IMR-90 (cell line): ENCODE measurements around the gene ACSS1. TPM values are rescaled to one million over a fixed set of nuclear protein-coding genes. Genes with fewer than 3 reads are reported as not detected.

Source experiments
- ATAC-seq: fragments of 200-7000 bp; cut with Tn5 transposase; 2 replicates; pipeline ENCODE4 v1.9.1; 2020; ENCODE audit warnings: low read depth, mild to moderate bottlenecking, moderate library complexity
- BruUV-seq: library from RNA; stranded (reverse); fragments of 400-500 nt; replicated peaks from 2 replicates; lab custom pipeline; 2021; lab: Mats Ljungman, UMichigan
- CTCF ChIA-PET: fragments of 300-600 bp; formaldehyde crosslinking; extraction: SDS; loops from one replicate; lab custom pipeline; 2021; ENCODE audit warnings: antibody characterized with exemption; lab: Yijun Ruan, JAX
- POLR2A ChIA-PET: fragments of 300-600 bp; sonication (Branson Sonifier 250); formaldehyde crosslinking; loops from one replicate; lab custom pipeline; 2022; ENCODE audit warnings: antibody characterized with exemption; ENCODE audit not compliant: unreplicated experiment; lab: Charles Lee
- DNase-seq: peaks from one replicate; pipeline ENCODE4 v3.0.0; 2013
- H2AFZ ChIP-seq: replicated peaks from 2 replicates; pipeline ENCODE3; 2013; ENCODE audit warnings: low read length, mild to moderate bottlenecking; ENCODE audit not compliant: poor library complexity
- H2AK5ac ChIP-seq: 2 replicates; pipeline ENCODE4 v1.6.1; 2013; ENCODE audit warnings: low read depth, low read length, inconsistent platforms
- H2AK9ac ChIP-seq: replicated peaks from 2 replicates; pipeline ENCODE3; 2013; ENCODE audit warnings: mild to moderate bottlenecking, low read depth, low read length, moderate library complexity; ENCODE audit not compliant: poor library complexity
- H2BK120ac ChIP-seq: 2 replicates; pipeline ENCODE4 v1.6.1; 2013; ENCODE audit warnings: low read depth, low read length, inconsistent platforms
- H2BK15ac ChIP-seq: 3 replicates; pipeline ENCODE4 v1.6.1; 2013; ENCODE audit warnings: low read depth, low read length, inconsistent platforms
- H2BK20ac ChIP-seq: 2 replicates; pipeline ENCODE4 v1.6.1; 2013; ENCODE audit warnings: low read depth, mild to moderate bottlenecking, inconsistent platforms, low read length, moderate library complexity
- H2BK5ac ChIP-seq: 2 replicates; pipeline ENCODE4 v1.6.1; 2013; ENCODE audit warnings: mild to moderate bottlenecking, low read depth, low read length, inconsistent platforms; ENCODE audit not compliant: poor library complexity, severe bottlenecking
- H3K14ac ChIP-seq: replicated peaks from 2 replicates; pipeline ENCODE4 v1.6.1; 2013; ENCODE audit warnings: low read depth, low read length, inconsistent platforms
- H3K18ac ChIP-seq: 2 replicates; pipeline ENCODE4 v1.6.1; 2013; ENCODE audit warnings: low read depth, low read length, control low read depth
- H3K23ac ChIP-seq: 2 replicates; pipeline ENCODE4 v1.6.1; 2013; ENCODE audit warnings: low read depth, low read length, inconsistent platforms
- H3K27ac ChIP-seq: 2 replicates; pipeline ENCODE4 v1.5.1; 2013; ENCODE audit warnings: mild to moderate bottlenecking, control low read depth, low read length; ENCODE audit not compliant: insufficient read depth
- H3K27me3 ChIP-seq: 2 replicates; pipeline ENCODE4 v1.6.1; 2013; ENCODE audit warnings: low read length; ENCODE audit not compliant: control insufficient read depth, insufficient read depth
- H3K36me3 ChIP-seq: 2 replicates; pipeline ENCODE4 v1.6.1; 2013; ENCODE audit warnings: low read length, mixed read lengths; ENCODE audit not compliant: control insufficient read depth, insufficient read depth
- H3K4ac ChIP-seq: 2 replicates; pipeline ENCODE4 v1.6.1; 2013; ENCODE audit warnings: low read depth, low read length, inconsistent platforms
- H3K4me1 ChIP-seq: 2 replicates; pipeline ENCODE4 v1.6.1; 2013; ENCODE audit warnings: low read length, mixed read lengths; ENCODE audit not compliant: control insufficient read depth, insufficient read depth
- H3K4me2 ChIP-seq: 2 replicates; pipeline ENCODE4 v1.6.1; 2013; ENCODE audit warnings: low read depth, mild to moderate bottlenecking, control low read depth, low read length, moderate library complexity
- H3K4me3 ChIP-seq: 2 replicates; pipeline ENCODE4 v1.5.1; 2013; ENCODE audit warnings: low read depth, mild to moderate bottlenecking, control low read depth, low read length, moderate library complexity; ENCODE audit not compliant: insufficient read depth
- H3K56ac ChIP-seq: 2 replicates; pipeline ENCODE4 v1.6.1; 2013; ENCODE audit warnings: low read length, inconsistent platforms; ENCODE audit not compliant: insufficient read depth; ENCODE audit errors: extremely low read depth
- H3K79me1 ChIP-seq, 2 experiments: 2 replicates each; pipeline ENCODE4 v1.6.1; 2013; ENCODE audit warnings: low read length in 2 of 2, inconsistent platforms in 1 of 2, low read depth in 1 of 2
- H3K9ac ChIP-seq: 2 replicates; pipeline ENCODE4 v1.6.1; 2013; ENCODE audit warnings: low read depth, low read length, control low read depth
- H3K9me1 ChIP-seq: 2 replicates; pipeline ENCODE4 v1.6.1; 2013; ENCODE audit warnings: low read length, inconsistent platforms; ENCODE audit not compliant: insufficient read depth
- H3K9me3 ChIP-seq: 2 replicates; pipeline ENCODE4 v1.6.1; 2013; ENCODE audit warnings: low read length; ENCODE audit not compliant: control insufficient read depth, insufficient read depth
- H4K20me1 ChIP-seq: 2 replicates; pipeline ENCODE4 v1.6.1; 2013; ENCODE audit warnings: low read length, inconsistent platforms; ENCODE audit not compliant: insufficient read depth
- H4K5ac ChIP-seq: 2 replicates; pipeline ENCODE4 v1.6.1; 2013; ENCODE audit warnings: mild to moderate bottlenecking, low read depth, low read length, control low read depth
- H4K8ac ChIP-seq, 2 experiments: 2 replicates each; pipeline ENCODE4 v1.6.1; 2013; ENCODE audit warnings: low read depth in 2 of 2, low read length in 2 of 2, control low read depth in 1 of 2, inconsistent platforms in 1 of 2
- H4K91ac ChIP-seq: 2 replicates; pipeline ENCODE4 v1.6.1; 2013; ENCODE audit warnings: low read depth, low read length, inconsistent platforms; ENCODE audit not compliant: insufficient read depth
- RCOR1 ChIP-seq: IDR thresholded peaks from 2 replicates; pipeline ENCODE4 v1.6.1; 2012; ENCODE audit warnings: mild to moderate bottlenecking, low read length, improper control_type of control experiment; ENCODE audit not compliant: insufficient replicate concordance
- USF2 ChIP-seq: fragments of 150-350 bp; IDR thresholded peaks from 2 replicates; pipeline ENCODE4 v1.6.1; 2017; ENCODE audit warnings: mild to moderate bottlenecking, antibody characterized with exemption, low read length, low read depth
- WGBS, 2 experiments: methylation state at CpG; one replicate each; pipeline versions ENCODE4 v1.1.5 to v1.1.7; 2013; ENCODE audit warnings: missing lambda C conversion rate in 2 of 2; ENCODE audit not compliant: insufficient read length in 1 of 2; ENCODE audit errors: extremely low coverage in 2 of 2; 5-methylcytosine and 5-hydroxymethylcytosine counted together
- dilution Hi-C: fragments of 300-500 bp; cut with HindIII; formaldehyde crosslinking; loops from one replicate; pipeline ENCODE4 v1.14.3; 2018; ENCODE audit warnings: low sequenced_read_pairs; ENCODE audit not compliant: unreplicated experiment
- in situ Hi-C: fragments of 300-500 bp; cut with MboI; formaldehyde crosslinking; loops from 3 replicates; pipeline ENCODE4 v1.14.3; 2019; ENCODE audit warnings: low sequenced_read_pairs, inconsistent platforms, mixed read lengths
- intact Hi-C: fragments of 100-400 bp; cut with micrococcal nuclease; formaldehyde crosslinking; loops from 2 replicates; pipeline ENCODE4 v1.10.0; 2022
- polyA plus RNA-seq, 3 experiments: library from polyadenylated mRNA; depleted of rRNA; stranded (reverse); fragments of >200 nt; gene quantifications; 2 replicates each; pipeline ENCODE4 v1.2.3, GENCODE V29; 2012; ENCODE audit warnings: low replicate concordance in 1 of 3
- total RNA-seq: library from RNA; depleted of rRNA; stranded (reverse); fragments of >200 nt; gene quantifications from 2 replicates; pipeline ENCODE4 v1.2.3, GENCODE V29; 2012

Gene ACSS1
- total and polyA plus RNA-seq, 2 of the 4 experiments (the other 2 are of a cell fraction) = 0.72 to 1.2 TPM

- Histone ChIP-seq H3K27me3 (peaks cover 73% of the 10 kb centered on the region), H3K18ac (no peak overlapping the region), H4K91ac (no peak overlapping the region), H2AK9ac (no peak overlapping the region), H2BK5ac (no peak overlapping the region), H2AK5ac (no peak overlapping the region), H4K20me1 (no peaks in the 10 kb centered on the region), H3K9ac (no peak overlapping the region), H3K4me3 (no peak overlapping the region), H3K56ac (no peak overlapping the region), H3K27ac (no peak overlapping the region), H3K4ac (no peak overlapping the region), H3K9me3 (no peaks in the 10 kb centered on the region), H3K4me2 (peak overlapping the region; percentile 71; the same call in 1 of the 2 replicates), H2BK120ac (no peak overlapping the region), H3K14ac (no peak overlapping the region), H3K23ac (no peak overlapping the region), H3K4me1 (no peaks in the 10 kb centered on the region), H3K79me1 (no peaks in the 10 kb centered on the region), H2BK15ac (no peak overlapping the region), H3K36me3 (no peaks in the 10 kb centered on the region), H3K9me1 (no peaks in the 10 kb centered on the region), H2AFZ (no peak overlapping the region), H2BK20ac (no peak overlapping the region), H4K5ac (no peak overlapping the region), H4K8ac (no peak overlapping the region)
- CTCF ChIA-PET = no interaction called here
- intact Hi-C loops (no loop called here), dilution Hi-C loops (no loop called here), in situ Hi-C loops (loop anchor here (10.0 kb wide), 1 partner anchor 98 kb away; no protein-coding TSS in a partner anchor)
- ATAC-seq (peak; percentile 10; the same call in 1 of the 2 replicates), DNase-seq (peak; percentile 1)
- TF ChIP-seq RCOR1 (no peak), USF2 (no peak)
- POLR2A ChIA-PET = no interaction called here
- no TSS peak for BruUV-seq
- 53% methylated on average over 6 of the region's 14 CpGs; no CpG with 5 or more reads in 1 of the 2 experiments for WGBS, 2 experiments
These were observed 19.0 kb upstream of the ACSS1 start for GRCh38 chr20:25076731-25077609.
